Activated CD4-positive, alpha-beta T cell treated with anti-CD3 and anti-CD28 coated beads, Interleukin-2, amount 10 ng/mL, durations not matched to agents 7 days and 5 days (primary cell): ENCODE measurements around the gene CCDC78. TPM values are rescaled to one million over a fixed set of nuclear protein-coding genes. Genes with fewer than 3 reads are reported as not detected.

ENCODE experiments used
- CTCF ChIA-PET: fragments of 350-600 bp; sonication (Branson Sonifier 250); formaldehyde crosslinking; loops from one replicate; lab custom pipeline; 2021; ENCODE audit warnings: antibody characterized with exemption; lab: Charles Lee
- POLR2A ChIA-PET: fragments of 350-600 bp; sonication (Branson Sonifier 250); formaldehyde crosslinking; loops from one replicate; lab custom pipeline; 2021; ENCODE audit warnings: antibody characterized with exemption; lab: Charles Lee
- DNase-seq: peaks from one replicate; pipeline ENCODE4 v3.0.0-alpha.2; 2020
- H3K27ac Mint-ChIP-seq: one replicate; pipeline ENCODE4 v1.8.0; 2021; ENCODE audit warnings: mild to moderate bottlenecking, moderate library complexity, mixed read lengths
- H3K27me3 Mint-ChIP-seq: one replicate; pipeline ENCODE4 v1.8.0; 2021; ENCODE audit warnings: mixed read lengths
- H3K36me3 Mint-ChIP-seq: one replicate; pipeline ENCODE4 v1.8.0; 2021; ENCODE audit warnings: low read depth, mixed read lengths
- H3K4me1 Mint-ChIP-seq: one replicate; pipeline ENCODE4 v1.8.0; 2021; ENCODE audit warnings: mixed read lengths
- H3K4me3 Mint-ChIP-seq: one replicate; pipeline ENCODE4 v1.8.0; 2021; ENCODE audit warnings: mild to moderate bottlenecking, moderate library complexity, mixed read lengths
- H3K9me3 Mint-ChIP-seq: one replicate; pipeline ENCODE4 v1.8.0; 2021; ENCODE audit warnings: mixed read lengths
- total RNA-seq, 2 experiments: library from RNA; stranded (reverse); gene quantifications; one replicate each; pipeline ENCODE4 v1.2.3, GENCODE V29; 2021

CCDC78 gene
- 1 to 10 TPM; 1.6 to 2.3 TPM for total RNA-seq

- H3K27me3 Mint-ChIP-seq: no peaks in the 10 kb centered on the region
- peaks cover 3% of the 10 kb centered on the region for H3K4me1 Mint-ChIP-seq
- peak; percentile 52 for DNase-seq
- no peaks in the 10 kb centered on the region for H3K36me3 Mint-ChIP-seq
- peak within 1 kb of the TSS; percentile 19 for H3K27ac Mint-ChIP-seq
- POLR2A ChIA-PET: no interaction called here
- H3K4me3 Mint-ChIP-seq: peak within 1 kb of the TSS; percentile 70
- CTCF ChIA-PET: interaction anchor here (0.9 to 2.6 kb wide), 6 partner anchors 9 to 59 kb away, joined by 3 to 14 read pairs (median 8); partner anchors contain the start of gene CIAO3
- H3K9me3 Mint-ChIP-seq: no peaks in the 10 kb centered on the region
These were observed at the start of gene CCDC78, which contains the start of gene HAGHL for GRCh38 chr16:726438-727290. CCDC78 (minus strand) TSS chr16:726443; CDS start chr16:726367, 76 bp downstream. HAGHL (plus strand) TSS chr16:727106; CDS start chr16:727510, 404 bp downstream.

GRCh38 chr16:775236-775796 lies 49.1 kb upstream of the CCDC78 start:
- H3K4me1 Mint-ChIP-seq: no peaks in the 10 kb centered on the region
- POLR2A ChIA-PET: no interaction called here
- DNase-seq: no peak
- H3K36me3 Mint-ChIP-seq: no peaks in the 10 kb centered on the region
- CTCF ChIA-PET: no interaction called here
- peaks cover 4% of the 10 kb centered on the region for H3K27me3 Mint-ChIP-seq
- no peak overlapping the region for H3K27ac Mint-ChIP-seq
- no peak overlapping the region for H3K4me3 Mint-ChIP-seq
- no peaks in the 10 kb centered on the region for H3K9me3 Mint-ChIP-seq

GRCh38 chr16:774086-775001 lies 48.1 kb upstream of the CCDC78 start:
- Mint-ChIP-seq H3K4me1 (no peaks in the 10 kb centered on the region), H3K4me3 (no peak overlapping the region), H3K27me3 (peaks cover 4% of the 10 kb centered on the region), H3K27ac (no peak overlapping the region), H3K9me3 (no peaks in the 10 kb centered on the region), H3K36me3 (no peaks in the 10 kb centered on the region)
- DNase-seq: no peak
- POLR2A ChIA-PET: no interaction called here
- CTCF ChIA-PET: no interaction called here

- peaks cover 4% of the 10 kb centered on the region for H3K27me3 Mint-ChIP-seq
- no peaks in the 10 kb centered on the region for H3K9me3 Mint-ChIP-seq
- POLR2A ChIA-PET: no interaction called here
- H3K4me1 Mint-ChIP-seq: no peaks in the 10 kb centered on the region
- H3K4me3 Mint-ChIP-seq: no peak overlapping the region
- CTCF ChIA-PET: no interaction called here
- no peaks in the 10 kb centered on the region for H3K36me3 Mint-ChIP-seq
- DNase-seq: no peak
- H3K27ac Mint-ChIP-seq: no peak overlapping the region
These were observed 46.7 kb upstream of the CCDC78 start for GRCh38 chr16:772959-773358.

GRCh38 chr16:770411-770810 lies 44.2 kb upstream of the CCDC78 start:
- Mint-ChIP-seq H3K4me3 (no peak overlapping the region), H3K4me1 (no peaks in the 10 kb centered on the region), H3K27me3 (no peaks in the 10 kb centered on the region), H3K36me3 (no peaks in the 10 kb centered on the region), H3K9me3 (no peaks in the 10 kb centered on the region), H3K27ac (no peak overlapping the region)
- CTCF ChIA-PET: no interaction called here
- DNase-seq: no peak
- POLR2A ChIA-PET: no interaction called here

GRCh38 chr16:769934-770333 lies 43.7 kb upstream of the CCDC78 start:
- H3K9me3 Mint-ChIP-seq: no peaks in the 10 kb centered on the region
- ChIA-PET CTCF (no interaction called here), POLR2A (no interaction called here)
- DNase-seq: no peak
- H3K36me3 Mint-ChIP-seq: no peaks in the 10 kb centered on the region
- H3K4me3 Mint-ChIP-seq: no peak overlapping the region
- H3K27me3 Mint-ChIP-seq: no peaks in the 10 kb centered on the region
- no peak overlapping the region for H3K27ac Mint-ChIP-seq
- H3K4me1 Mint-ChIP-seq: no peaks in the 10 kb centered on the region

- Mint-ChIP-seq H3K9me3 (no peaks in the 10 kb centered on the region), H3K27ac (no peak overlapping the region), H3K36me3 (no peaks in the 10 kb centered on the region), H3K4me3 (no peak overlapping the region), H3K4me1 (no peaks in the 10 kb centered on the region), H3K27me3 (no peaks in the 10 kb centered on the region)
- ChIA-PET CTCF (no interaction called here), POLR2A (no interaction called here)
- DNase-seq: no peak
These were observed 43.0 kb upstream of the CCDC78 start for GRCh38 chr16:769184-769784.

- H3K27ac Mint-ChIP-seq: no peak overlapping the region
- ChIA-PET POLR2A (no interaction called here), CTCF (no interaction called here)
- no peaks in the 10 kb centered on the region for H3K27me3 Mint-ChIP-seq
- H3K4me3 Mint-ChIP-seq: no peak overlapping the region
- DNase-seq: no peak
- no peaks in the 10 kb centered on the region for H3K4me1 Mint-ChIP-seq
- H3K36me3 Mint-ChIP-seq: no peaks in the 10 kb centered on the region
- no peaks in the 10 kb centered on the region for H3K9me3 Mint-ChIP-seq
These were observed 42.2 kb upstream of the CCDC78 start for GRCh38 chr16:768428-768827.

GRCh38 chr16:767743-768235 lies 41.5 kb upstream of the CCDC78 start:
- no peak overlapping the region for H3K27ac Mint-ChIP-seq
- no peak for DNase-seq
- H3K27me3 Mint-ChIP-seq: no peaks in the 10 kb centered on the region
- CTCF ChIA-PET: no interaction called here
- H3K9me3 Mint-ChIP-seq: no peaks in the 10 kb centered on the region
- no peaks in the 10 kb centered on the region for H3K4me1 Mint-ChIP-seq
- H3K36me3 Mint-ChIP-seq: no peaks in the 10 kb centered on the region
- POLR2A ChIA-PET: no interaction called here
- H3K4me3 Mint-ChIP-seq: no peak overlapping the region

GRCh38 chr16:766820-767640 lies 40.8 kb upstream of the CCDC78 start:
- ChIA-PET CTCF (interaction anchor here (1.1 to 1.4 kb wide), 2 partner anchors 9 to 17 kb away, joined by 3 to 5 read pairs; no protein-coding TSS in a partner anchor), POLR2A (no interaction called here)
- no peaks in the 10 kb centered on the region for H3K36me3 Mint-ChIP-seq

GRCh38 chr16:766008-766819 lies 40.0 kb upstream of the CCDC78 start:
- ChIA-PET CTCF (interaction anchor here (1.1 to 1.4 kb wide), 2 partner anchors 10 to 18 kb away, joined by 3 to 5 read pairs; no protein-coding TSS in a partner anchor), POLR2A (no interaction called here)
- Mint-ChIP-seq H3K27me3 (no peaks in the 10 kb centered on the region), H3K4me1 (no peaks in the 10 kb centered on the region), H3K27ac (no peak overlapping the region), H3K4me3 (no peak overlapping the region), H3K36me3 (no peaks in the 10 kb centered on the region), H3K9me3 (no peaks in the 10 kb centered on the region)
- DNase-seq: no peak

More at GRCh38 chr16:766820-767640, 40.8 kb upstream of the CCDC78 start:
- no peak overlapping the region for H3K27ac Mint-ChIP-seq
- H3K4me3 Mint-ChIP-seq: no peak overlapping the region
- no peaks in the 10 kb centered on the region for H3K9me3 Mint-ChIP-seq
- no peaks in the 10 kb centered on the region for H3K4me1 Mint-ChIP-seq
- DNase-seq: no peak
- no peaks in the 10 kb centered on the region for H3K27me3 Mint-ChIP-seq
